Left ventricle myocardium inferior (tissue), 1 donor: ENCODE measurements around the gene CYBA. TPM values are rescaled to one million over a fixed set of nuclear protein-coding genes. Genes with fewer than 3 reads are reported as not detected.

Experiments
- DNase-seq: peaks from one replicate; pipeline ENCODE4 v3.0.0-alpha.2; 2020
- H3K27ac ChIP-seq: fragments of 200-600 bp; replicated peaks from 2 replicates; pipeline ENCODE4 v1.8.0; 2021
- H3K27me3 ChIP-seq: fragments of 200-600 bp; 2 replicates; pipeline ENCODE4 v1.8.0; 2021; ENCODE audit warnings: low read depth
- H3K36me3 ChIP-seq: fragments of 200-600 bp; 2 replicates; pipeline ENCODE4 v1.8.0; 2021
- H3K4me1 ChIP-seq: fragments of 200-600 bp; 2 replicates; pipeline ENCODE4 v1.8.0; 2021
- H3K4me3 ChIP-seq: fragments of 200-600 bp; 2 replicates; pipeline ENCODE4 v1.8.0; 2021; ENCODE audit warnings: mild to moderate bottlenecking, moderate library complexity
- H3K9me3 ChIP-seq: fragments of 200-600 bp; replicated peaks from 2 replicates; pipeline ENCODE4 v1.8.0; 2021
- CTCF ChIP-seq: fragments of 200-600 bp; IDR thresholded peaks from 2 replicates; pipeline ENCODE4 v1.8.0; 2021; ENCODE audit warnings: antibody characterized with exemption, mild to moderate bottlenecking, borderline replicate concordance
- intact Hi-C: fragments of 100-400 bp; cut with micrococcal nuclease; formaldehyde crosslinking; loops from one replicate; pipeline ENCODE4 v1.11.0; 2022
- total RNA-seq: library from RNA; stranded (reverse); fragmentation: NEBNext Ultra II Directional; extraction: Animal tissue kit (Norgen Biotek cat#: 25700); gene quantifications from one replicate; pipeline ENCODE4 v1.2.1, GENCODE V29; 2021
- donor health status: DM: no; HTN: yes; CAD: no; lungs with severe emphysema.

CYBA gene
- total RNA-seq, 1 donor from 2014 or later = 42.6 TPM

GRCh38 chr16:88617268-88618031 lies 33.4 kb downstream of the CYBA start:
- DNase-seq = no peak
- no peak overlapping the region for H3K27ac ChIP-seq
- intact Hi-C loops = no loop called here
- H3K4me1 ChIP-seq = peaks cover 45% of the 10 kb centered on the region
- H3K9me3 ChIP-seq = no peaks in the 10 kb centered on the region
- TF ChIP-seq CTCF = no peak
- H3K36me3 ChIP-seq = peaks cover 24% of the 10 kb centered on the region
- H3K4me3 ChIP-seq = no peak overlapping the region
- no peaks in the 10 kb centered on the region for H3K27me3 ChIP-seq

- intact Hi-C loops = no loop called here
- Histone ChIP-seq H3K4me3 (no peak overlapping the region), H3K9me3 (no peaks in the 10 kb centered on the region), H3K4me1 (peaks cover 45% of the 10 kb centered on the region), H3K27ac (no peak overlapping the region), H3K36me3 (peaks cover 24% of the 10 kb centered on the region), H3K27me3 (no peaks in the 10 kb centered on the region)
- TF ChIP-seq CTCF = no peak
- DNase-seq = no peak
Observed at GRCh38 chr16:88616736-88617135, 34.1 kb downstream of the CYBA start.

- no peaks in the 10 kb centered on the region for H3K9me3 ChIP-seq
- peaks cover 45% of the 10 kb centered on the region for H3K4me1 ChIP-seq
- DNase-seq = no peak
- H3K36me3 ChIP-seq = peaks cover 28% of the 10 kb centered on the region
- H3K4me3 ChIP-seq = no peak overlapping the region
- TF ChIP-seq CTCF = no peak
- intact Hi-C loops = no loop called here
- no peaks in the 10 kb centered on the region for H3K27me3 ChIP-seq
- H3K27ac ChIP-seq = no peak overlapping the region
Observed at GRCh38 chr16:88616320-88616719, 34.5 kb downstream of the CYBA start.

- no peak overlapping the region for H3K4me3 ChIP-seq
- intact Hi-C loops = no loop called here
- TF ChIP-seq CTCF = no peak
- H3K27ac ChIP-seq = no peak overlapping the region
- H3K9me3 ChIP-seq = no peaks in the 10 kb centered on the region
- DNase-seq = no peak
- no peaks in the 10 kb centered on the region for H3K27me3 ChIP-seq
- peaks cover 41% of the 10 kb centered on the region for H3K36me3 ChIP-seq
- peaks cover 44% of the 10 kb centered on the region for H3K4me1 ChIP-seq
Observed at GRCh38 chr16:88614818-88615580, 35.9 kb downstream of the CYBA start.

GRCh38 chr16:88613911-88614817 lies 36.7 kb downstream of the CYBA start:
- peaks cover 36% of the 10 kb centered on the region for H3K4me1 ChIP-seq
- no peaks in the 10 kb centered on the region for H3K9me3 ChIP-seq
- no peak overlapping the region for H3K27ac ChIP-seq
- no peak for TF ChIP-seq CTCF
- H3K27me3 ChIP-seq = no peaks in the 10 kb centered on the region
- H3K36me3 ChIP-seq = peaks cover 47% of the 10 kb centered on the region
- intact Hi-C loops = no loop called here
- H3K4me3 ChIP-seq = no peak overlapping the region
- DNase-seq = no peak
